HG02870 (cell line): ENCODE measurements around the gene SPATA12.

ENCODE experiments used
- ATAC-seq: cut with Tn5 transposase; IDR thresholded peaks from one replicate; pipeline ENCODE4 v1.9.1; 2021; ENCODE audit warnings: mild to moderate bottlenecking, moderate library complexity; ENCODE audit not compliant: unreplicated experiment

Gene SPATA12

GRCh38 chr3:57060089-57060821 lies at the start of gene SPATA12:
Gene SPATA12, plus strand, starts transcription at chr3:57060664. Its CDS starts 13,031 bp downstream, at chr3:57073695.
- no peak for ATAC-seq

- no peak for ATAC-seq
Observed at GRCh38 chr3:57011022-57011421, 49.4 kb upstream of the SPATA12 start.

DNA sequence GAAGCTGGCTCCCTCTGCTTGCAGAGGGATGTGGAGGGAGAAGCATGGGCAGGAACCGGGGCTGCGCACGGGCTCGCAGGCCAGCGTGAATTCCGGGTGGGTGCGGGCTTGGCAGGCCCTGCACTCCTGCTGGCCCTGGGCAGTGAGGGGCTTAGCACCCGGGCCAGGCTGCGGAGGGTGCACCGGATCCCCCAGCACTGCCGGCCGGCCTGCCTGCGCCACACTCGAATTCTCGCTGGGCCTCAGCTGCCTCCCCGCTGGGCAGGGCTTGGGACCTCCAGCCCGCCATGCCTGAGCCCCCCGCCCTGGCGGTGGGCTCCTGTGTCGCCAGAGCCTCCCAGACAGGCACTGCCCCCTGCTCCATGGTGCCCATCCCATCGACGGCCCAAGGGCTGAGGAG lies 47.6 kb upstream of the SPATA12 start:
- no peak for ATAC-seq

DNA sequence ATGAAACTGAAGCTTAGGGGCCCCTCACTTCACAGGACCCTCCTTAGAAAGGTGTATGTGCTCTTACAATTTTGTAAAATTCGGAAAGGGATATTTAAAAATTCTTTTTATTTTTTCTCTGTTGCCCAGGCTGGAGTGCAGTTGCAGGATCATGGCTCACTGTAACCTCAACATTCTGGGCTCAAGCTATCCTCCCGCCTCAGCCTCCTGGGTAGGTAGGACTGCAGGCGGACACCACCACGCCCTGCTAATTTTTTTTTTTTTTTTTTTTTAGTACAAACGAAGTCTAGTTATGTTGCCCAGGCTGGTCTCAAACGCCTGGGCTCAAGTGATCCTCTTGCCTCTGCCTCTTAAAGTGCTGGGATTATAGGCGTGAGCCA lies 45.1 kb upstream of the SPATA12 start:
- ATAC-seq, result no peak

GRCh38 chr3:57015912-57016311 lies 44.6 kb upstream of the SPATA12 start:
- ATAC-seq, result no peak

DNA sequence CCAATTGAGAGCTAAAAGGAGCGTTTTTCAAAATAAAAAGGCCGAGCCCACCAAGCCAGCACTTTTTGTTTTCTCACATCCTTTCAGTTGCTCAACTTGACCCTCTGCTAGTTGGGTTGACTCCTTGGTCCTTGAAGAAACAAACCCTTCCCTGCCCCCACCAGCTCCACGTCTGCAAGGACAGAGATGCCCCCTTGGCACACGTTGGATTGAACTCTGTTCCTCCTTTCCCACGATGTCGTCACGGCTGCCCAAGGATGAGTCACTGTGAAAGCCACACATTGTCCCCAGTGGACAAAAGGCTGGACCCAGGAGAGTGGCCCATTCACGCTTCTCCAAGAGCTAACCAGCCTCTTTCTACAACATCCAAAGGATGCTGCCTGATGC lies 43.0 kb upstream of the SPATA12 start:
- no peak for ATAC-seq

GRCh38 chr3:57018246-57018645 lies 42.2 kb upstream of the SPATA12 start:
- no peak for ATAC-seq

- ATAC-seq, result peak; percentile 58
Observed at GRCh38 chr3:57019057-57019456, 41.4 kb upstream of the SPATA12 start.

- ATAC-seq, result no peak
Observed at GRCh38 chr3:57025237-57025636, 35.2 kb upstream of the SPATA12 start.

DNA sequence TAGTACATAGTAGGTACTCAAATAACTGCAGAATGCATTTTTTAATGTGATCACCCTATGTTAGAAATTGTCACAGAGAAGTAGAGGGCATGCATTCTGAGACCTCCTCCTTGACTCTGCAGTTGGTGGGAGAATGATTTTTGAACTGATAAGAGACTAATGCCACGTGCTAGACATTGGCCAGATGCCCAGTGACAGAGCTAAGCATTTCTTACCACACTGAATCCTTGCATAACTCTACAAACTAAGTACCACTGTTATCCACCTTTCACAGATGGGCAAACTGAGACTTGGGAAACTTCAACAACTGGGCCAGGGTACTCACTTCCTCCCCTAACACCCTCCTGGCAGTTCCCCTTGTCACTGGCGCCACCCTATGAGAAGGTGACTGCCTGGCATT lies 33.5 kb upstream of the SPATA12 start:
- ATAC-seq, result no peak

- ATAC-seq, result no peak
Observed at GRCh38 chr3:57029383-57029782, 31.1 kb upstream of the SPATA12 start.

DNA sequence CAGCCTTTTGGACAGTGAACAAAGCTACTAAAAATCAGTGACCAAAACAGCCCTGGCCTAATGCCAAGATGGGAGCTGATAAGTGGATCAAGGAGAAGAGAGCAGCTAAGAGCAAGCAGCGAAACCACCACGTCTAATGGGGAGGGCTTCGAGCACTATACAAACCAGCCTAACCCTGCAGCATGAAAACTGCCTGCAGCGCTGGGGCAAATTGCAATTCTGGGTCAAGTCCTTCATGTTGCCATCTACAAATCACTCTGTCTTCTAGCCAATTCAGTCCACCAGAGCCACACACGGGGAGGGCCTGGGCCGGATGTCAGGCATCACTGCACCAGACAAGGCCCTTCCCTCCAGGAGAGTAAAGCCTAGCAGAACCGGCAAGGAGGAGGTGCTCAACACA lies 30.5 kb upstream of the SPATA12 start:
- no peak for ATAC-seq

DNA sequence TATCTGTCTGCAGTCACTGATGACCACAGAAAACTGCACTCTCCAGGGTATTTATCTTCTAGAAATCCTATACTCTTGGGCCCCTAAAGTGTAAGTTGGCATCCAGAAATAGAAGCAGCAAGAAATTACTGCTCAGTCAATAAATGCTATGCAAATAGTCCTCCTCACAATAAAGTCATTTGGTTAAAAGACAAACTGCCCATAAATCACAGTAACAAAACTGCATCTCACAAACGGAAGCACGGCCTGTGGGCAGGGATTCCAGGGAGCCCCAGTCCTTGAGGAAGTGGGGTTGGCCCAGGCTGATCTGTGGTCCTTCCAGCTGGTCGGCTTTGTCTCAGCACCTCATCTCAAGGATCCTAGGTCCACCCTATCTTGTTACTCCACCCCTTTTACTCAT lies 29.7 kb upstream of the SPATA12 start:
- no peak for ATAC-seq

DNA sequence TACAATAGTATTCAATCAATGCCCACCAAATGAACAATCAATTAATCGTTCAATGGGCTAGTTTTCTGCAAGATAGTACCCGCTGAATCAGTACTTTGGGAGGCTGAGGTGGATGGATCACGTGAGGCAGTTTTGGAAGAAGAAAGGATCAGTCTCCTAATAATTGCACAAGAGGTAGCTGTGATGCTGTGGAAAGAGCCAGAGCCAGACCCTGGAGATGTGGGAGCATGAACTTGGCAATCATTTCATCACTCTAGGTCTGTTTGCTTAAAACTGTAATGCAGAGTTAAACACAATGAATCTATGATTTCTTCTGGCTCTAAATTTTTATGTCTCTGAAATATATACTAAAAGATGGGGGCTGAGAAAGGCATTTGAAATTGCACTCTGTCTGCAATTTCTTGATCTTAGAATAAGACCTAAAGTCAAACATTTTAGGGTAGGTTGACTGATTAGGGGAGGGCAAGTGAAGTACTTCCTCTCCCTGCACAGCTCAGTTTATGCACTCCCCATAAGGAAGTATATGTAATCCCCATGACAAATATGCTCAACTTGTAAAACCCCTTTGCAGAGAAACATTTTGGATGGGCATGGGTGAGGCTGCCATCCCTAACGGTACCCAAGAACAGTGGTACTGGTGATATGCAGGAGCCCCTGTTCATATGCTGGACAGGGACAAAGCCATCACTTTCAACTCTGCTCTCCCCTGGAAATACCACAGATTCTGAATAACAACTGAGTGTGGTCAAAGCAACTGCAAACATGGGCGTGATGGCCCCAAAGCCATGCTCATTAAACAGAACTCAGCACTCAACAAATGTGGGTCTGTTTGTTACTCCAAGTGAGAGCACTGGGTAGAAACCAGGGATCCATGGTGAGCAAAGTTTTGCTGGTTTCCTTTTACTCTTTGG lies 28.6 kb upstream of the SPATA12 start:
- ATAC-seq, result no peak

DNA sequence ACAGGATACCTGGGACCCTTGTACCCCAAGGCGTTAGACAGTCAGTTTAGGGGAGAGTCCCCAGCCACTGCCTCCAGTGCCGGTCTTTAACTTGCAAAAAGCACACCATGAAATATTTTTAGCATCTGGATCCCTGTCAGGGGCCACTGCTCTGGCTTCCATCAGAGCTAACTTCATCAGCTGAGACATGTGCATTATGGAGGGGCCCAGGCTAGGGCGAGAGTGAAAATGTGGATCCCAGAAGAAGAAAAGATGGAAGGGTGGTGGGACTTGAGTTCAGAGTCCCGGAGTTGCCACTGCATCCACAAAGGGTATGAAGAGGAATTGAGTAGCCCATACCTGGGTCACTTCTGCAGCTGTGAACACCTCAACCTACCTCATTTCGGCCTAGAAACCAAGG lies 23.5 kb upstream of the SPATA12 start:
- no peak for ATAC-seq

DNA sequence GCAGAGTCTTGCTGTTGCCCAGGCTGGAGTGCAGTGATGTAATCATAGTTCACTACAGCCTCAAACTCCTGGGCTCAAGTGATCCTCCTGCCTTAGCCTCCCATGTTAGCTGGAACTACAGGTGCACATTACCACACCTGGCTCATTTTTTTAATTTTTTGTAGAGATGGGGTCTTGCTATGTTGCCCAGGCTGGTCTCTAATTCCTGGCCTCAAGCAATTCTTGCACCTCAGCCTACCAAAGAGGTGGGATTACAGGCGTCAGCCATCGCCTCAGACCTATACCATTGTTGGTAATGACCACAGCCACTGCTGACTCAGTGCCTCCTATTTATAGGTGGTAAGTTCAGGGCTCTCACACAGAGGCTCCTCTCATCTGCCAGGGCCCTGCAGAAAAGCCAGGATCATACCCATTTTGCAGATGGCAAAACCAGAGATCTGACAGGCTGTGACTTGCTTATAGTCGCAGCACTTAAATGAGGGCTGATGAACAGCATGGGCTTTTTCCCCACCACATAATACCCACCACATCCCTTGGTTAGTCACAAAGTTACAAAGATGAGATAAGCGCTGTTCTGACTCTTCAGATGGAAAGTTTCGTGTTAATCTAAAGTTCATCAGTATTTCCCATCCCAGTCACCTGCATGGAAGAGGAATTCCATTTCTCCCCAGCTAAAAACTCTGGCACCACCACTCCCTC lies 21.8 kb upstream of the SPATA12 start:
- no peak for ATAC-seq

- ATAC-seq, result no peak
Observed at GRCh38 chr3:57041674-57042073, 18.8 kb upstream of the SPATA12 start.

GRCh38 chr3:57043518-57043917 lies 16.9 kb upstream of the SPATA12 start:
- no peak for ATAC-seq

DNA sequence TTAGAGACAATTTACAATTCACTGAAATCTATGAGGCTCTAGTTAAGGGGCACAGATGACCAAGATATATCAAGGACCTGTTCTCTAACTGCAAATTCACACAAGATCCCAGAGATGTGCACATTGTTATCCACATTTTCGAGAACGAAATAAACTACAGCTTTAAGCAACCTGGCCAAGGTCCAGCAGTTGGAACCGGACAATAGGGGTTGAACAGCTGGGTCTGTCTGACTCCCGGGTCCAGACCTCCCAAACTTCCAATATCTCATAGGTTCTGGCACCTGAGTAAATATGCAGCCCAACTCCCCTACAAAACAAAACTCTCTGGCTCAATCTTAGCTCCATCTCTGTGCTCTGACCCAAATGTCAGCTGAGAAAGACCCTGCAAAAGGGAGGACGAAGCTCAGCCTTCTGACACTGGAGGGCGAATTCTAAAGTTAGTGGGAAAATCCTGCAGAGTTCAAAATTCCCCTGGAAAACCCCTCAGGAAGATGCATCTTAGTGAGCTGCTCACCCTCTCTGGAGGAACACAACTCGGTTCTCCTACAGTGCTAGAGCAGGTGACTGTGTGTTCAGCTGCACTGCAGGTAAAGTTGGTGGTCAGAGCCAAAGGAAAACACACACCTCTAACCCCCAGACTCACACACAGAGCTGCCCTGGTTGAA lies 14.2 kb upstream of the SPATA12 start:
- ATAC-seq, result no peak

- ATAC-seq, result no peak
Observed at GRCh38 chr3:57048052-57048671, 12.3 kb upstream of the SPATA12 start.

GRCh38 chr3:57048728-57049127 lies 11.7 kb upstream of the SPATA12 start:
- no peak for ATAC-seq
